MM.1S (cell line): ENCODE data around the gene ZNF408.

Source experiments
- DNase-seq: peaks from one replicate; pipeline ENCODE4 v3.0.0-alpha.2; 2015
- H2AFZ ChIP-seq: fragments of 300-600 bp; sonication (generic); 2 replicates; pipeline ENCODE4 v1.6.0; 2016; ENCODE audit warnings: antibody characterized with exemption, low read length
- H3F3A ChIP-seq: fragments of 300-600 bp; sonication (generic); 2 replicates; pipeline ENCODE4 v1.6.1; 2016; ENCODE audit warnings: mild to moderate bottlenecking, antibody characterized with exemption, low read length, moderate library complexity, mixed read lengths; ENCODE audit not compliant: insufficient read depth
- H3K27ac ChIP-seq: fragments of 300-600 bp; sonication (generic); 2 replicates; pipeline ENCODE4 v1.5.1; 2016; ENCODE audit warnings: mild to moderate bottlenecking, low read length
- H3K27me3 ChIP-seq: fragments of 300-600 bp; sonication (generic); replicated peaks from 2 replicates; pipeline ENCODE4 v1.6.0; 2016; ENCODE audit warnings: low read length; ENCODE audit not compliant: insufficient read depth
- H3K36me3 ChIP-seq: fragments of 300-600 bp; sonication (generic); replicated peaks from 2 replicates; pipeline ENCODE4 v1.6.1; 2016; ENCODE audit warnings: mild to moderate bottlenecking, low read length, mixed read lengths; ENCODE audit not compliant: insufficient read depth
- H3K4me1 ChIP-seq: fragments of 300-600 bp; sonication (generic); 2 replicates; pipeline ENCODE4 v1.6.1; 2016; ENCODE audit warnings: low read length, mixed read lengths
- H3K4me2 ChIP-seq: fragments of 300-600 bp; sonication (generic); 2 replicates; pipeline ENCODE4 v1.6.0; 2016; ENCODE audit warnings: low read depth, low read length
- H3K4me3 ChIP-seq: fragments of 300-600 bp; sonication (generic); 2 replicates; pipeline ENCODE4 v1.5.1; 2016; ENCODE audit warnings: low read length, mixed read lengths
- H3K79me2 ChIP-seq: fragments of 300-600 bp; sonication (generic); 2 replicates; pipeline ENCODE4 v1.6.1; 2016; ENCODE audit warnings: mixed run types, low read length, mixed read lengths
- H3K9ac ChIP-seq: fragments of 300-600 bp; sonication (generic); 2 replicates; pipeline ENCODE4 v1.6.1; 2016; ENCODE audit warnings: low read length, mixed read lengths
- H3K9me2 ChIP-seq: fragments of 300-600 bp; sonication (generic); replicated peaks from 2 replicates; pipeline ENCODE4 v1.6.1; 2016; ENCODE audit warnings: mild to moderate bottlenecking, low read length, mixed read lengths; ENCODE audit not compliant: insufficient read depth
- H3K9me3 ChIP-seq: fragments of 300-600 bp; sonication (generic); replicated peaks from 2 replicates; pipeline ENCODE4 v1.6.1; 2016; ENCODE audit warnings: mild to moderate bottlenecking, low read length, mixed read lengths; ENCODE audit not compliant: insufficient read depth
- H4K20me1 ChIP-seq: fragments of 300-600 bp; sonication (generic); 2 replicates; pipeline ENCODE4 v1.6.1; 2016; ENCODE audit warnings: mild to moderate bottlenecking, low read length, moderate library complexity, mixed read lengths; ENCODE audit not compliant: insufficient read depth
- EZH2 ChIP-seq: fragments of 300-600 bp; sonication (generic); optimal IDR thresholded peaks from 2 replicates; pipeline ENCODE3; 2017; ENCODE audit warnings: low read depth, mild to moderate bottlenecking, antibody characterized with exemption, low read length, mixed read lengths
- EZH2phosphoT487 ChIP-seq: fragments of 300-600 bp; sonication (generic); IDR thresholded peaks from 2 replicates; pipeline ENCODE4 v1.6.1; 2018; ENCODE audit warnings: antibody characterized with exemption, low read length
- TF ChIP-seq, protein P1 (sequence below): fragments of 300-600 bp; sonication (generic); IDR thresholded peaks from 2 replicates; pipeline ENCODE4 v1.5.1; 2016; ENCODE audit warnings: antibody characterized with exemption, low read length, mixed read lengths

ZNF408 gene

DNA sequence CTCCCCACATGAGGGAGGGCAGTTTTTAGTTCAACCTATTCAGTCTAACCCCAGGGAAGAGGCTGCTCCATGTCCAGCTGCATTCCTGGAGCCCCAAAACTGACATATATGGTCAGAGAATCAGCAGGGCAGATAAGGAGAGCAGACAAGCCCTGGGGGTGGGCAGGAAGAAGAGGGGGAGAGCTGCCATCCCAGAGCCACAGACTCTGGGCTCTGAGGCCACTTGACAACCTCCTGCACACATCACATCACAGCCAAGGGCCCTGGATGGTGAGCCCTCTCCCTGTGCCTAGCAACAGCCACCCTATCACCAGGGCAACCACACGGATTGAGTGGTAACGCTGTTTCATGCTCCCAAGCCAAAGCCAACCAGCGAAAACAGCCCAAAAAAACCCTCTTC, 3.5 kb upstream of the ZNF408 start:
- H3K36me3 ChIP-seq: no peaks in the 10 kb centered on the region
- peaks cover 3% of the 10 kb centered on the region; the same call in 1 of the 2 replicates for H3F3A ChIP-seq
- no peaks in the 10 kb centered on the region for H4K20me1 ChIP-seq
- H3K9me2 ChIP-seq: no peaks in the 10 kb centered on the region
- no peak overlapping the region for H3K9ac ChIP-seq
- H3K27me3 ChIP-seq: no peaks in the 10 kb centered on the region
- H2AFZ ChIP-seq: no peak overlapping the region
- H3K79me2 ChIP-seq: peaks cover 54% of the 10 kb centered on the region
- TF ChIP-seq EZH2 (no peak), EZH2phosphoT487 (no peak)
- TF ChIP-seq, protein P1, sequence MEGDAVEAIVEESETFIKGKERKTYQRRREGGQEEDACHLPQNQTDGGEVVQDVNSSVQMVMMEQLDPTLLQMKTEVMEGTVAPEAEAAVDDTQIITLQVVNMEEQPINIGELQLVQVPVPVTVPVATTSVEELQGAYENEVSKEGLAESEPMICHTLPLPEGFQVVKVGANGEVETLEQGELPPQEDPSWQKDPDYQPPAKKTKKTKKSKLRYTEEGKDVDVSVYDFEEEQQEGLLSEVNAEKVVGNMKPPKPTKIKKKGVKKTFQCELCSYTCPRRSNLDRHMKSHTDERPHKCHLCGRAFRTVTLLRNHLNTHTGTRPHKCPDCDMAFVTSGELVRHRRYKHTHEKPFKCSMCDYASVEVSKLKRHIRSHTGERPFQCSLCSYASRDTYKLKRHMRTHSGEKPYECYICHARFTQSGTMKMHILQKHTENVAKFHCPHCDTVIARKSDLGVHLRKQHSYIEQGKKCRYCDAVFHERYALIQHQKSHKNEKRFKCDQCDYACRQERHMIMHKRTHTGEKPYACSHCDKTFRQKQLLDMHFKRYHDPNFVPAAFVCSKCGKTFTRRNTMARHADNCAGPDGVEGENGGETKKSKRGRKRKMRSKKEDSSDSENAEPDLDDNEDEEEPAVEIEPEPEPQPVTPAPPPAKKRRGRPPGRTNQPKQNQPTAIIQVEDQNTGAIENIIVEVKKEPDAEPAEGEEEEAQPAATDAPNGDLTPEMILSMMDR: no peak
- H3K4me1 ChIP-seq: peaks cover 3% of the 10 kb centered on the region; the same call in 1 of the 2 replicates
- H3K9me3 ChIP-seq: no peaks in the 10 kb centered on the region
- no peak overlapping the region for H3K4me2 ChIP-seq
- no peak overlapping the region for H3K4me3 ChIP-seq
- no peak for DNase-seq
- H3K27ac ChIP-seq: no peak overlapping the region

DNA sequence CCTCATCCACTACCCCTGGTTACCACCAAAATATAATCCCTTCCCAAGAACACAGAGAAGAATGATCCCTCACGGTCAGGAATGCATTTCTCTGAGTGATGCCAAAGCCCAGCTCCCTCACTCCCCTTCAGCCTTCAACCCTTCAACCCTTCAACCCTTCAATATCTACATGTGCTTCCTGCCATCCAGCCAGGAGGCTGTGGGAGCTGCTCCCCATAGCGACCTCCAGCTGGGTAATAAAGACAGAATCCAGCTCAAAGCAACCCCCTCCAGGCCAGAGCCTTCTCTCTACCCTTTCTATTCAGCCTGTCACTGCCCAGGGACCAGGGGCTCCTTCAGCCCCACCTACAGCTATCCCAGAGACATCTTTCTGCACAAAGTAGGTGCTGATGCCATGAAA, 3.1 kb upstream of the ZNF408 start:
- H3K4me1 ChIP-seq: peaks cover 3% of the 10 kb centered on the region; the same call in 1 of the 2 replicates
- H3K9me3 ChIP-seq: no peaks in the 10 kb centered on the region
- H3F3A ChIP-seq: peaks cover 3% of the 10 kb centered on the region; the same call in 1 of the 2 replicates
- no peak for DNase-seq
- H3K79me2 ChIP-seq: peaks cover 58% of the 10 kb centered on the region
- H4K20me1 ChIP-seq: no peaks in the 10 kb centered on the region
- H3K9me2 ChIP-seq: no peaks in the 10 kb centered on the region
- no peak overlapping the region for H3K27ac ChIP-seq
- H3K4me2 ChIP-seq: no peak overlapping the region
- TF ChIP-seq, protein P1: no peak
- TF ChIP-seq EZH2phosphoT487: no peak
- TF ChIP-seq EZH2: no peak
- H3K36me3 ChIP-seq: no peaks in the 10 kb centered on the region
- H3K9ac ChIP-seq: no peak overlapping the region
- H3K27me3 ChIP-seq: no peaks in the 10 kb centered on the region
- no peak overlapping the region for H2AFZ ChIP-seq
- H3K4me3 ChIP-seq: no peak overlapping the region

DNA sequence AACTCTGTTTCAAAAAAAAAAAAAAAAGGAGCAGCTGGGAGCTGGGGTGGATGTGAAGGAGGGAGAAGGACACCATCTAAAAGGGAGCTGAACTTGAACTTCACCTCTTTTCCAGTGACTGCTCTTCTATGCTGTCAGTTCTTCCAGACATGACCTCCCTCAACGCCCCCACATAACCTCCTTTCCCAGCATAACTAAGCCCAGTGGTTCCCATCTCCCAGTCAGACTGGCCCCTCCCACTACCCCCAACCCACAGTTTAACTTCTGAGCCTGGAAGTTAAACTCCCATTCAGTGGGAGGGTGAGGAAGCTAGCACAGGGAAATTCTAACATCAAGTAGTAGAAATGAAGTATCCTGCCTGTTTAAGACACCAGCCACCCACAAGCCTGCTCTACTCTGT, 2.2 kb upstream of the ZNF408 start:
- TF ChIP-seq EZH2 (no peak), EZH2phosphoT487 (no peak)
- TF ChIP-seq, protein P1: no peak
- H3K4me2 ChIP-seq: no peak overlapping the region
- peaks cover 3% of the 10 kb centered on the region; the same call in 1 of the 2 replicates for H3F3A ChIP-seq
- no peaks in the 10 kb centered on the region for H3K36me3 ChIP-seq
- H3K9ac ChIP-seq: no peak overlapping the region
- no peaks in the 10 kb centered on the region for H3K27me3 ChIP-seq
- no peak for DNase-seq
- H3K79me2 ChIP-seq: peaks cover 65% of the 10 kb centered on the region
- no peaks in the 10 kb centered on the region for H4K20me1 ChIP-seq
- H3K27ac ChIP-seq: no peak overlapping the region
- H3K9me2 ChIP-seq: no peaks in the 10 kb centered on the region
- no peak overlapping the region for H3K4me3 ChIP-seq
- H3K9me3 ChIP-seq: no peaks in the 10 kb centered on the region
- no peak overlapping the region for H2AFZ ChIP-seq
- H3K4me1 ChIP-seq: peaks cover 3% of the 10 kb centered on the region; the same call in 1 of the 2 replicates
